Heart left ventricle (tissue), 16 donors: Measurements from ENCODE around the gene CEP63. TPM values are rescaled to one million over a fixed set of nuclear protein-coding genes. Genes with fewer than 3 reads are reported as not detected.

Source experiments
- ATAC-seq, 4 donors: fragments of 200-7000 bp; cut with Tn5 transposase; one replicate each; pipeline ENCODE4 v1.9.1; 2020 to 2022; ENCODE audit warnings: moderate library complexity in 4 of 4, mild to moderate bottlenecking in 3 of 4, moderate number of reproducible peaks in 1 of 4
- DNase-seq, 5 donors: peaks; one replicate each; pipeline ENCODE4 v3.0.0-alpha.2; 2020
- H3K27ac ChIP-seq, 12 donors: fragments of 200-600 bp; sonication (generic) in 4 of 12; one replicate each; pipeline versions ENCODE4 v1.5.0 to v1.8.0; 2016 to 2022; ENCODE audit warnings: mild to moderate bottlenecking in 2 of 12
- H3K27me3 ChIP-seq, 9 donors: fragments of 200-600 bp; sonication (generic) in 2 of 9; one replicate each; pipeline versions ENCODE4 v1.5.1 to v1.8.0; 2016 to 2022; ENCODE audit warnings: mild to moderate bottlenecking in 3 of 9
- H3K36me3 ChIP-seq, 9 donors: fragments of 200-600 bp; sonication (generic) in 2 of 9; one replicate each; pipeline versions ENCODE4 v1.5.0 to v1.8.0; 2018 to 2022; ENCODE audit warnings: mild to moderate bottlenecking in 2 of 9
- H3K4me1 ChIP-seq, 12 donors: fragments of 200-600 bp; sonication (generic) in 4 of 12; one replicate each; pipeline versions ENCODE4 v1.5.0 to v1.8.0; 2016 to 2022; ENCODE audit warnings: mild to moderate bottlenecking in 3 of 12
- H3K4me3 ChIP-seq, 12 donors: fragments of 200-600 bp; sonication (generic) in 4 of 12; one replicate each; pipeline versions ENCODE4 v1.5.0 to v1.8.0; 2017 to 2022; ENCODE audit warnings: mild to moderate bottlenecking in 9 of 12, moderate library complexity in 4 of 12
- H3K9me3 ChIP-seq, 12 donors: fragments of 200-600 bp; sonication (generic) in 4 of 12; one replicate each; pipeline versions ENCODE4 v1.5.0 to v1.8.0; 2016 to 2022; ENCODE audit warnings: mild to moderate bottlenecking in 1 of 12
- CTCF ChIP-seq, 12 donors: fragments of 200-600 bp; sonication (generic) in 4 of 12; IDR thresholded peaks; one replicate each; pipeline versions ENCODE4 v1.5.0 to v1.8.0; 2018 to 2022; ENCODE audit warnings: antibody characterized with exemption in 12 of 12, mild to moderate bottlenecking in 5 of 12
- POLR2A ChIP-seq, 2 donors: fragments of 450-650 bp; IDR thresholded peaks; one replicate each; pipeline ENCODE4 v1.6.1; 2017; ENCODE audit warnings: antibody characterized with exemption in 2 of 2, mild to moderate bottlenecking in 2 of 2, moderate library complexity in 2 of 2
- WGBS, 4 donors: extraction: QIAGEN DNeasy Blood & Tissue Kit in 2 of 4; methylation state at CpG; one replicate each; pipeline versions ENCODE4 v1.1.5 to v1.1.7; 2013 to 2018; 5-methylcytosine and 5-hydroxymethylcytosine counted together
- intact Hi-C, 10 donors: fragments of 100-400 bp; cut with DNase I; formaldehyde crosslinking; loops; one replicate each; pipeline versions ENCODE4 v1.11.1 to v1.14.2; 2022
- polyA plus RNA-seq, 2 donors: library from polyadenylated mRNA; stranded (reverse); fragments of 200-250 nt; gene quantifications; one replicate each; pipeline ENCODE4 v1.2.3, GENCODE V29; 2013
- total RNA-seq, 9 donors: library from RNA; depleted of rRNA in 2 of 9; stranded (reverse); fragments of >200 nt in 2 of 9; fragmentation: NEBNext Ultra II Directional in 3 of 9; extraction: Animal tissue kit (Norgen Biotek cat#: 25700) in 3 of 9; gene quantifications; one replicate each; pipeline versions ENCODE4 v1.1.0 to v1.2.4, GENCODE V29; 2016 to 2023
- donor health status: ischemic (EF 13 %, LVEDD 7.1; RV severe dilation, severe dysfunction).
- donor health status: healthy with polysubstance abuse.
- donor health status: DM: no; HTN: yes; CAD: no.
- donor health status: DM: no; HTN: no; CAD: no.
- donor health status: ischemic (EF 25% LVEDD 6.9; RV normal size, moderate dysfunction).
- donor health status: ischemic (EF 25% LVEDD 5.7; RV mildly dilated, moderate dysfunction).
- donor health status: healthy.
- donor health status: DM: yes; HTN: yes; CAD: no.
- donor health status: ischemic (EF 35%, LVEDD 5.7; RV mildly dilated, moderate dysfunction).
- donor health status: nonischemic (EF 11% LVEDD 7.7; RV severe dilation, severe dysfunction).
- donor health status: DM: yes; HTN: yes; CAD: no.
- donor health status: PGD.
- donor health status: ischemic (EF 29% LVEDD 5.4; RV normal size, mild dysfunction).
- donor health status: nonischemic (EF 23%, LVEDD 6.1; RV moderate dilation, normal function).

Gene CEP63
- total and polyA plus RNA-seq, 11 donors: 19.1 to 35.3 (median 29.5) TPM

GRCh38 chr3:134460965-134461364, 24.9 kb upstream of the CEP63 start:
- WGBS, 4 donors: 70 to 78% (median 77%) methylated on average over 2 of the region's 2 CpGs
- TF ChIP-seq POLR2A (IDR thresholded peaks at IDR 0.05) (no peak), CTCF (IDR thresholded peaks at IDR 0.05) (no peak)
- ATAC-seq (no peak), DNase-seq (no peak)
- Histone ChIP-seq H3K36me3 (no peaks in the 10 kb centered on the region), H3K4me1 (peaks cover 0 to 44% (median 23%) of the 10 kb centered on the region in 12 donors), H3K4me3 (no peak overlapping the region), H3K27ac (peak overlapping the region in 7 of 12 donors; percentile 23 to 79 (median 43)), H3K27me3 (no peaks in the 10 kb centered on the region), H3K9me3 (no peaks in the 10 kb centered on the region)
- intact Hi-C loops: loop anchor here in 1 of 10 donors (5.0 kb wide), 1 partner anchor 89 kb away; the partner anchor contains the start of gene AMOTL2

GRCh38 chr3:134462331-134462941, 23.4 kb upstream of the CEP63 start:
- no peak for TF ChIP-seq POLR2A (IDR thresholded peaks at IDR 0.05)
- no peak for TF ChIP-seq CTCF (IDR thresholded peaks at IDR 0.05)
- Histone ChIP-seq H3K9me3 (no peaks in the 10 kb centered on the region), H3K4me3 (peak overlapping the region in 3 of 12 donors; percentile 1 to 10 (median 1)), H3K4me1 (peaks cover 0 to 44% (median 23%) of the 10 kb centered on the region in 12 donors), H3K36me3 (no peaks in the 10 kb centered on the region), H3K27me3 (no peaks in the 10 kb centered on the region), H3K27ac (peak overlapping the region; percentile 22 to 80 (median 72))
- DNase-seq: no peak
- 33 to 49% (median 38%) methylated on average over 5 of the region's 5 CpGs for WGBS, 4 donors
- intact Hi-C loops: loop anchor here in 1 of 10 donors (5.0 kb wide), 1 partner anchor 90 kb away; the partner anchor contains the start of gene AMOTL2
- ATAC-seq: peak in 2 of 4 donors; percentile 14 to 42

- peak overlapping the region in 1 of 12 donors; percentile 16 for H3K4me3 ChIP-seq
- TF ChIP-seq POLR2A (IDR thresholded peaks at IDR 0.05) (no peak), CTCF (IDR thresholded peaks at IDR 0.05) (no peak)
- DNase-seq (no peak), ATAC-seq (no peak)
- WGBS, 4 donors: 71 to 83% (median 77%) methylated on average over 4 of the region's 4 CpGs
- intact Hi-C loops: loop anchor here in 1 of 10 donors (5.0 kb wide), 1 partner anchor 91 kb away; the partner anchor contains the start of gene AMOTL2
- no peaks in the 10 kb centered on the region for H3K9me3 ChIP-seq
- peak overlapping the region in 9 of 12 donors; percentile 36 to 80 (median 73) for H3K27ac ChIP-seq
- H3K36me3 ChIP-seq: no peaks in the 10 kb centered on the region
- no peaks in the 10 kb centered on the region for H3K27me3 ChIP-seq
- H3K4me1 ChIP-seq: peaks cover 0 to 44% (median 23%) of the 10 kb centered on the region in 12 donors
Observed at GRCh38 chr3:134463676-134464063, 22.2 kb upstream of the CEP63 start.

- Histone ChIP-seq H3K27ac (peak overlapping the region in 11 of 12 donors; percentile 8 to 80 (median 73)), H3K27me3 (no peaks in the 10 kb centered on the region), H3K4me3 (peak overlapping the region in 2 of 12 donors; percentile 5 to 16), H3K4me1 (peaks cover 0 to 44% (median 23%) of the 10 kb centered on the region in 12 donors), H3K9me3 (no peaks in the 10 kb centered on the region), H3K36me3 (no peaks in the 10 kb centered on the region)
- intact Hi-C loops: loop anchor here in 1 of 10 donors (5.0 kb wide), 1 partner anchor 92 kb away; the partner anchor contains the start of gene AMOTL2
- TF ChIP-seq POLR2A (IDR thresholded peaks at IDR 0.05): no peak
- no peak for TF ChIP-seq CTCF (IDR thresholded peaks at IDR 0.05)
- DNase-seq (peak; percentile 52 to 80 (median 66)), ATAC-seq (peak; percentile 62 to 74 (median 66))
- 63 to 72% (median 64%) methylated on average over 13 of the region's 13 CpGs for WGBS, 4 donors
Observed at GRCh38 chr3:134464064-134464688, 21.7 kb upstream of the CEP63 start.
